Activated T-helper 2 cell treated with anti-CD3 and anti-CD28 coated beads, Interferon-gamma antibody, Interleukin-2, Interleukin-4, amounts not matched to agents 10 μg/mL and 5 μg/mL and 100 μg/mL, durations not matched to agents 14 hours and 24 hours and 36 hours (primary cell): ENCODE data around the gene CEP43. TPM values are rescaled to one million over a fixed set of nuclear protein-coding genes. Genes with fewer than 3 reads are reported as not detected.
A peak's percentile ranks its signal among the peaks of the same experiment; 100 is the strongest.
"Not testable (repeated sequence)": the region's sequence is repeated elsewhere in the genome, so short reads cannot be mapped to it uniquely, and the experiment has no call there.

Source experiments
- DNase-seq: peaks from one replicate; pipeline ENCODE4 v3.0.0; 2021; ENCODE audit warnings: low spot score
- H3K27ac Mint-ChIP-seq: one replicate; pipeline ENCODE4 v1.8.0; 2021; ENCODE audit warnings: mixed read lengths
- H3K27me3 Mint-ChIP-seq: one replicate; pipeline ENCODE4 v1.8.0; 2021; ENCODE audit warnings: low read depth, mixed read lengths
- H3K36me3 Mint-ChIP-seq: one replicate; pipeline ENCODE4 v1.8.0; 2021; ENCODE audit warnings: low read depth, mixed read lengths
- H3K4me1 Mint-ChIP-seq: one replicate; pipeline ENCODE4 v1.8.0; 2021; ENCODE audit warnings: low read depth, mixed read lengths
- H3K4me3 Mint-ChIP-seq: one replicate; pipeline ENCODE4 v1.8.0; 2021; ENCODE audit warnings: low read depth, mild to moderate bottlenecking, moderate library complexity, mixed read lengths
- H3K9me3 Mint-ChIP-seq: one replicate; pipeline ENCODE4 v1.8.0; 2021; ENCODE audit warnings: mixed read lengths
- intact Hi-C: fragments of 100-400 bp; cut with micrococcal nuclease; formaldehyde crosslinking; loops from one replicate; pipeline ENCODE4 v1.15.1; 2023
- total RNA-seq: library from RNA; stranded (reverse); gene quantifications from 2 replicates; pipeline ENCODE4 v1.2.3, GENCODE V29; 2022

The CEP43 gene, protein sequence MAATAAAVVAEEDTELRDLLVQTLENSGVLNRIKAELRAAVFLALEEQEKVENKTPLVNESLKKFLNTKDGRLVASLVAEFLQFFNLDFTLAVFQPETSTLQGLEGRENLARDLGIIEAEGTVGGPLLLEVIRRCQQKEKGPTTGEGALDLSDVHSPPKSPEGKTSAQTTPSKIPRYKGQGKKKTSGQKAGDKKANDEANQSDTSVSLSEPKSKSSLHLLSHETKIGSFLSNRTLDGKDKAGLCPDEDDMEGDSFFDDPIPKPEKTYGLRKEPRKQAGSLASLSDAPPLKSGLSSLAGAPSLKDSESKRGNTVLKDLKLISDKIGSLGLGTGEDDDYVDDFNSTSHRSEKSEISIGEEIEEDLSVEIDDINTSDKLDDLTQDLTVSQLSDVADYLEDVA
- 15.9 and 18.1 TPM in 2 replicates for total RNA-seq

DNA sequence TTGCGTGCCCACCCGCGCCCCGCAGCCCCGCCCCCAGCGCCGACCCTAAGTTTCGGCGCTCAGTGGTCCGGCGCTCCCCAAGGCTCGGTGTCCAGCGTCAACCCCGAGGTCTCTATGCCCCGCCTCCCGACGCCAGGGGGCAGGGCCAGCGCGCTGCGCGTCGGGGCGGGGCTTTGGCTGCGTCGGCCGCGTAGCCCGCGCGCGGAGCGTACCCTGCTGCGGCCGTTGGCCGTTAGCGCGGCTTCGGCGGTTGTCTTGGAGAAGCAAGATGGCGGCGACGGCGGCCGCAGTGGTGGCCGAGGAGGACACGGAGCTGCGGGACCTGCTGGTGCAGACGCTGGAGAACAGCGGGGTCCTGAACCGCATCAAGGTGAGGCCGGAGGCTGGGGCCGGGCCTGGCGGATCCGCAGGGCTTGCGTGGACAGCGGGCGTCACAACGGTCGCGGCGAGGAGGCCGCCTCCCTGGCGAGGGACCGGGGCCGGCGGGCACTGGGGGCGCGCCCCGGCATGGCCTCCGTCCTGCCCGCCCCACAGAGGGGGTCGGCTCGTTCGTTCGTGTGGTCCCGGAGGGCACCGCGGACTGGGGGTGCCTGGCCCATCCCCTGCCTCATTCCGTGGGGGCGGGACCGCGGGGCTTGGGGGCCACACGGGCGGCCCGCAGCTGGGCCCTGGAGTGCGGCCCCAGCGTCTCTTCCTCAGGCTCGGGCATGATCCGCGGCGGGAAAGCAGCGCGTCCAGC, at the start of gene CEP43:
CEP43 (plus strand) TSS at position 253 of the 739 bp plus-strand sequence; CDS start at position 269, 16 bp downstream.
- peak within 1 kb of the TSS; percentile 87 for H3K4me3 Mint-ChIP-seq
- intact Hi-C loops, result loop anchor here (1.0 to 5.0 kb wide), 8 partner anchors 42 to 372 kb away; partner anchors contain the start of gene RPS6KA2
- H3K36me3 Mint-ChIP-seq, result peaks cover 45% of the 10 kb centered on the region
- H3K27me3 Mint-ChIP-seq, result no peaks in the 10 kb centered on the region
- H3K4me1 Mint-ChIP-seq, result peaks cover 35% of the 10 kb centered on the region
- DNase-seq, result peak; percentile 87
- H3K27ac Mint-ChIP-seq, result peak within 1 kb of the TSS; percentile 80
- H3K9me3 Mint-ChIP-seq, result no peaks in the 10 kb centered on the region

DNA sequence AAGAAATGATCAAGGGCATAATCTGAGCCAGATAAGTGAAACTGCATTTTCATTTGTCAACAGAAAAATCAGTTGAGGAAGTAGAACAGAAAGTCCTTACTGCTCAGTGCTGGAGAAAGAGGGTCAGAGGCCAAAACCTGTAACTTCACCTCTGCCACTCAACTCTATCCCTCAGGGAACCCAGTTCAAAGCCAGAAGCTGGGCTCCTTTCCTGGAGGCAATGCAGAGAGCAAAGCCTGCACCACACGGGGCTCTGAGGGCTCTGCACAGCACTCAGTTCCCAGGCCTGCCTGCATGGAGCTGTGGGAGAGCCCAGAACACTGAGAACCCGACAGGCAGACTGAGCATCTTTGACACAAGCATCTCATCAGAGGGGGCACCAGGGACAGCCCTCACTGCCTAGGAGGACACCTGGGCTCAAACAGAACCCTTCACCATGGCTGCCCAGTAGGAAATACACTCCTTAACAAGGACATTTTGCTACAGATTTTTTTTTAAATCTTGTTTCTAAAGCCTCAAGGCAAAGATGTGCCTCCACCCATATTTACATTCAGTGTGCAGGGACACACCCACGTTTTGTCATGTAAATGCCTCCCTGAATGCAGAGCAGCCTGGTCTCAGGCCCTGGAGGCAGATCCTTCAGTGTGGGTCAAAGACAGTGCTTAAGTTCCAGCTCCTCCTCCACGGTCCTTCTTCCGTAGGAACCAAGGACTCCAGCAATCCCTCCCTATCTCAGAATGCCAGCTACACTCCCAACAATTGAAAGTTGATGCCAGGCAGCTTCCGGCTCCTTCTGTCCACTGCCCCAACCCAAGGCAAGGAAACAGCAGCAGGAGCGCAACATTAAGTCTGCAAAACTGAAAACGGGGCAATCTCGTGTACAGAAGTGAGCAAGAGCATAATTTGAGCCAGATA, 49.4 kb upstream of the CEP43 start:
- DNase-seq, result no peak
- peaks cover 51% of the 10 kb centered on the region for H3K4me1 Mint-ChIP-seq
- H3K36me3 Mint-ChIP-seq, result peaks cover 49% of the 10 kb centered on the region
- intact Hi-C loops, result loop anchor here (1.0 to 10.0 kb wide), 8 partner anchors 10 to 1335 kb away; partner anchors contain the start of genes RPS6KA2 and SFT2D1
- H3K4me3 Mint-ChIP-seq, result peak overlapping the region; percentile 73
- H3K27ac Mint-ChIP-seq, result peak overlapping the region; percentile 86
- no peaks in the 10 kb centered on the region for H3K27me3 Mint-ChIP-seq
- H3K9me3 Mint-ChIP-seq, result no peaks in the 10 kb centered on the region

DNA sequence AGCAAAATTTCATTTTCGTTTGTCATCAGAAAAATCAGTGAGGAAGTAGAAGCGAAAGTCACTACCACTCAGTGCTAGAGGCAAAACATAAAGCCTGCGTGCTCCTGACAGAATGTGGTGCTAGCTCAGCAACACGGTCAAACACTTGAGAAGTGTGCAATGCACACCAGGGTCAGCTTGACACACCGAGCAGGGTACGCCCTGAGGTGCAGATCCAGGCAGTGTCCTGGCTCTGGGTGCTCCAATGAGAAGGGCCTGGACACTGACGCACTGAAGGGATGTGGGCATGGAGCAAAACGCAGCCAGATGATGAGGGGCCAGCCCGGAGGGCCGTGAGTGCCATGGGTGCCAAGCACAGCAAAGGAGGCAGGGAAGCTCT, 48.8 kb upstream of the CEP43 start:
- peaks cover 49% of the 10 kb centered on the region for H3K36me3 Mint-ChIP-seq
- peak overlapping the region; percentile 73 for H3K4me3 Mint-ChIP-seq
- intact Hi-C loops, result loop anchor here (1.0 to 10.0 kb wide), 8 partner anchors 9 to 1334 kb away; partner anchors contain the start of genes RPS6KA2 and SFT2D1
- no peaks in the 10 kb centered on the region for H3K27me3 Mint-ChIP-seq
- peaks cover 54% of the 10 kb centered on the region for H3K4me1 Mint-ChIP-seq
- H3K9me3 Mint-ChIP-seq, result no peaks in the 10 kb centered on the region
- H3K27ac Mint-ChIP-seq, result peak overlapping the region; percentile 86
- peak; percentile 36 for DNase-seq

GRCh38 chr6:166950892-166951669, 48.1 kb upstream of the CEP43 start:
- peaks cover 54% of the 10 kb centered on the region for H3K4me1 Mint-ChIP-seq
- peak; percentile 79 for DNase-seq
- peak overlapping the region; percentile 73 for H3K4me3 Mint-ChIP-seq
- not testable (repeated sequence) for H3K9me3 Mint-ChIP-seq, H3K27me3 Mint-ChIP-seq
- intact Hi-C loops, result loop anchor here (1.0 to 10.0 kb wide), 12 partner anchors 8 to 1334 kb away; partner anchors contain the start of genes CEP43, RPS6KA2 and SFT2D1
- peak overlapping the region; percentile 86 for H3K27ac Mint-ChIP-seq
- H3K36me3 Mint-ChIP-seq, result peaks cover 46% of the 10 kb centered on the region

DNA sequence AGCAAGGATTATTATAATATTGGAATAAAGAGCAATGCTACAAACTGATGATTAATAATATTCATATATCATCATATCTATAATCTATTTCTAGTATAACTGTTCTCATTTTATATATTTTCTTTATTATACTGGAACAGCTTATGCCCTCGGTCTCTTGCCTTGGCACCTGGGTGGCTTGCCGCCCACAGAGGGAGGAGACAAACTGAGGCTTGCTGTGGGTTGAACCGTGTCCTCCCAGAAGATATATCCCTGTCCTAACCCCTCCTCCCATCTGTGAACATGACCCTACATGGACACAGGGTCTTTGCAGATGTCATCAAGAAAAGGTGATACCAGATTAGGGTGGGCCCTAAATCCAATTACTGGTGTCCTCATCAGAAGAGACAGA, 47.5 kb upstream of the CEP43 start:
- Mint-ChIP-seq H3K27me3 (no peaks in the 10 kb centered on the region), H3K36me3 (peaks cover 42% of the 10 kb centered on the region), H3K9me3 (no peaks in the 10 kb centered on the region), H3K4me3 (peak overlapping the region; percentile 40), H3K4me1 (peaks cover 54% of the 10 kb centered on the region), H3K27ac (peak overlapping the region; percentile 86)
- DNase-seq, result no peak
- intact Hi-C loops, result loop anchor here (1.0 to 10.0 kb wide), 11 partner anchors 9 to 1333 kb away; partner anchors contain the start of genes CEP43, RPS6KA2 and SFT2D1

- no peak for DNase-seq
- Mint-ChIP-seq H3K9me3 (no peaks in the 10 kb centered on the region), H3K4me3 (peak overlapping the region; percentile 56), H3K36me3 (peaks cover 41% of the 10 kb centered on the region), H3K27me3 (no peaks in the 10 kb centered on the region), H3K4me1 (peaks cover 54% of the 10 kb centered on the region), H3K27ac (peak overlapping the region; percentile 86)
- intact Hi-C loops, result loop anchor here (5.0 to 10.0 kb wide), 4 partner anchors 90 to 1333 kb away; partner anchors contain the start of gene SFT2D1
Observed at GRCh38 chr6:166952121-166952520, 47.1 kb upstream of the CEP43 start.

DNA sequence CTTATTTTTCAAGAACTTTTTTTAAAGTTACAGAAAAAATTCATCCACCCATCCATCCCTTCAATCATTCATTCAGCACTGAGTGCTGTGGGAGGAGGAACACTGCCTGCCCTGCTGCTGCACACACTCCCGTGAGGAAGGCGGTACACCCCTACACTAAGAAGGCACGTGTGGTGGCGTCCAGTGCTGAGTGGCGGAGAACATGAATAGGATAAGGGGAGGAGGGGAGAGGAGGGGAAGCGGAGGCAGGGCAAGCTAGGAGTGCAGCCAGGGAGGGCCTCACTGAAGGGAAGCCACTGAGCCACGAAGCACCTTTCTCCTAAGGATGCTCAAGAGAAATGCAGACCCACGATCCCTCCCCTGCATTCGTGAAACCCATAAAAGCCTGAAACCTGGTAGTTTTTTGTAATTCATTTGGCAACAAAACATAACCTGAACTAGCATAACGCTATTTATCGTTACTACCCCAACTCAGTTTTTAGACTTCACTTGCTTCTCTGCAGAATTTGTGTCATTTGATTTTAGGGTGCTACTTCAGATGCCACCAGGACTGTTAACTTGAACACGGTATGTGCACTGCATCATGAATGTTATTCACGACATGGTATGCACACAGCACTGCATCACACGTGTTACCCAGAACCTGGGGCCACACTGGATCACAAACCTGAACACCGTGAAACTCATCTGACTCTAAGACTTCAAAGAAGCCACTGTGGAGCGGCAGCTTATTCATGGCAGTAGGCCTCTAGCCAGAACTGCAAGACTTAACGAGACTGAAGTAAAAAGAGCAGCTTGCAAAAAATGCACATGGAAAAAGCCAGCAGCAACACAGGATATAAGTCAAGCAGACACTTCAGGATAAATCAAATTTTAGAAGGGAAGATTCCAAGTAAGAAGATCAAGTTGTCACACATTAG, 46.4 kb upstream of the CEP43 start:
- Mint-ChIP-seq H3K27me3 (no peaks in the 10 kb centered on the region), H3K27ac (peak overlapping the region; percentile 86)
- no peak for DNase-seq

GRCh38 chr6:166954118-166954713, 45.0 kb upstream of the CEP43 start:
- no peaks in the 10 kb centered on the region for H3K27me3 Mint-ChIP-seq
- intact Hi-C loops, result loop anchor here (5.0 to 10.0 kb wide), 4 partner anchors 92 to 1331 kb away; partner anchors contain the start of gene SFT2D1
- H3K4me3 Mint-ChIP-seq, result peak overlapping the region; percentile 96
- H3K27ac Mint-ChIP-seq, result peak overlapping the region; percentile 72
- H3K4me1 Mint-ChIP-seq, result peaks cover 75% of the 10 kb centered on the region
- peaks cover 28% of the 10 kb centered on the region for H3K36me3 Mint-ChIP-seq
- no peak for DNase-seq
- no peaks in the 10 kb centered on the region for H3K9me3 Mint-ChIP-seq

More for the DNA sequence above, 46.4 kb upstream of the CEP43 start:
- peaks cover 61% of the 10 kb centered on the region for H3K4me1 Mint-ChIP-seq
- H3K4me3 Mint-ChIP-seq, result peak overlapping the region; percentile 56
- intact Hi-C loops, result loop anchor here (5.0 to 10.0 kb wide), 4 partner anchors 91 to 1332 kb away; partner anchors contain the start of gene SFT2D1
- no peaks in the 10 kb centered on the region for H3K9me3 Mint-ChIP-seq
- peaks cover 34% of the 10 kb centered on the region for H3K36me3 Mint-ChIP-seq

DNA sequence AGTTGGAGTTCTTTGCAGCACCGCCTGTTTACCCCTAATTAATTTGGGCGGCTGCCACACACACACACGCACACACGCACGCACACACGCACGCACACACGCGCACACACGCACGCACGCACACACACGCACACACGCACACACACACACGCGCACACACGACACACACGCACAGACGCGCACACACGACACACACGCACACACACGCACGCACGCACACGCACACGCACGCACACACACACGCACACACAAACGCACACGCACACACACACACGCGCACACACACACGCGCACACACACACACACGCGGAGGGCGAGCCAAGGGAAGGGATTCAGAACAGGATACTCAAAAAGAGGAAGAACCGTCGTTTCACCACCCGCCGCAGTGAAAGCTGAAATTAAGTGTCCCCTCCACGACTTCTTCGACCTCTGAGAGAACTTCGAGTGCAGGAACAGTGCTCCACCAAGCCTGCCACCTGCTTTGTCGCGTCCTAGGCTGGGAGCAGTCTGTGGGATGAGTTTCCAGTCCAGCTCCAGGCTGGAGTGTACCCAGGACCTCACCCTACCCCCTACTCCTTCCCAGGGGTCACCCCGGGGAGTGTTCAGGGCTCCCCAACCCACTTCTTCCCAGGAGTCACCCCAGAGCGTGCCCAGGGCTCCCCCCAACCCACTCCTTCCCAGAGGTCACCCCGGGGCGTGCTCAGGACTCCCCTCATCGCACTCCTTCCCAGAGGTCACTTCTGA, 43.9 kb upstream of the CEP43 start:
- H3K27me3 Mint-ChIP-seq, result no peaks in the 10 kb centered on the region
- H3K36me3 Mint-ChIP-seq, result peaks cover 21% of the 10 kb centered on the region
- intact Hi-C loops, result loop anchor here (1.0 to 10.0 kb wide), 2 partner anchors 14 to 1330 kb away; no protein-coding TSS in a partner anchor
- peaks cover 76% of the 10 kb centered on the region for H3K4me1 Mint-ChIP-seq
- no peak for DNase-seq
- no peaks in the 10 kb centered on the region for H3K9me3 Mint-ChIP-seq
- peak overlapping the region; percentile 96 for H3K4me3 Mint-ChIP-seq
- H3K27ac Mint-ChIP-seq, result peak overlapping the region; percentile 76
